BE2C (cell line): ENCODE results near the gene TMEM41A. TPM values are rescaled to one million over a fixed set of nuclear protein-coding genes. Genes with fewer than 3 reads are reported as not detected.

Experiments
- DNase-seq: peaks from one replicate; pipeline ENCODE4 v3.0.0-alpha.2; 2020
- H3K27me3 ChIP-seq: fragments of 250-450 bp; sonication (Bioruptor Pico); 2 replicates; pipeline ENCODE4 v1.5.1; 2020; ENCODE audit warnings: mild to moderate bottlenecking
- H3K36me3 ChIP-seq: fragments of 250-450 bp; sonication (Bioruptor Pico); 2 replicates; pipeline ENCODE4 v1.5.1; 2020; ENCODE audit warnings: mild to moderate bottlenecking
- H3K4me1 ChIP-seq: fragments of 250-450 bp; sonication (Bioruptor Pico); 2 replicates; pipeline ENCODE4 v1.5.1; 2020
- H3K4me3 ChIP-seq: 2 replicates; pipeline ENCODE4 v1.5.1; 2011; ENCODE audit warnings: low read depth, low read length
- H3K9me3 ChIP-seq: fragments of 250-450 bp; sonication (Bioruptor Pico); 2 replicates; pipeline ENCODE4 v1.5.1; 2020
- polyA plus RNA-seq: library from polyadenylated mRNA; unstranded; fragments of >200 nt; gene quantifications from one replicate; pipeline ENCODE4 v1.2.1, GENCODE V29; 2012; ENCODE audit warnings: low read depth, missing spikeins; ENCODE audit not compliant: insufficient read length, insufficient read depth
- TF ChIP-seq, protein P1 (sequence below): IDR thresholded peaks from 2 replicates; pipeline ENCODE4 v1.5.1; 2012; ENCODE audit warnings: mild to moderate bottlenecking, low read depth, low read length

The TMEM41A gene
- 23.3 TPM for polyA plus RNA-seq

DNA sequence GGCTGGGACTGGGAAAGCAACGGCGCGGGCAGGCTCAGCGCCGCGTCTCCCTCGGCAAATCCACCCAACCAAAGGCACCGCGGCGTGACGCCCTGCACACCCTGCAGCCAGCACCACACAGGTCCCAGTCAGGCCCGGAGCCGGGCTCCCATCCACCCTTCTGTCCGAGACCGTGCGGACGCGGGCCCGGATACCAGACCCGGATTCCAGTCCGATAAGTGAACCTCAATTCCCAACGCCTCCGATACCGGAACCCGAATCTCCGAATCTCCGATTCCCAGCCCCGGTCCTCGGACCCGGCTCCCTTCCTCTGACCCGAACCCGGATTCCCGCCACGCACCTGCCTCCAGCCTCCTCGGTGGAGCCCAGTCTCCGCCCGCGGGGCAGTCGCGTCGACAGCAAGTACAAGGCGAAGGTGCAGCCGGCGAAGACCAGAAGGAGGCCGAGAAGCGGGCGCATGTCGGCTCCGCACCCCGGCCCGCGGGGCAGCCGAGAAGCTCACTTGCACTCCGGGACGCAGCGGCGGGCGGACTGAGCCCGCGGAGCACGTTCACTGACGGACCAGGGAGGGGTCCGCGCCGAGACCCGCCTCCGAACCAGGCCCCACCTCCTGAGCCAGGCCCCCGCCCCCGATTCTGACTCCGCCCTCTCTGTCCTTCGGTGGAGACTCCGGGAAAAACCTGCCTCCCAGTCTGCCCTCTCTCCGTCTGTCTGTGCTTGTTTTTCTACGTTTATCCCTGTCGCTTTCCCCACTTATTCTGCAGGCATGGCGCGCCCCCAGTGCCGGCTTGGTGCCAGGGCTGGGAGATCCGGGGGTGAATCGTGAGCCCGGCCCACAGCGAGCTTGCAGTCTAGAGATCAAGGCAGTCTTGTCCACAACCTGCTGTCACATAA, at the start of gene TMEM41A:
TSS of gene TMEM41A (minus strand) at position 533 of the 894 bp plus-strand sequence. CDS start at position 459, 74 bp downstream.
- peak within 1 kb of the TSS; percentile 97 for H3K4me3 ChIP-seq
- TF ChIP-seq, protein P1, sequence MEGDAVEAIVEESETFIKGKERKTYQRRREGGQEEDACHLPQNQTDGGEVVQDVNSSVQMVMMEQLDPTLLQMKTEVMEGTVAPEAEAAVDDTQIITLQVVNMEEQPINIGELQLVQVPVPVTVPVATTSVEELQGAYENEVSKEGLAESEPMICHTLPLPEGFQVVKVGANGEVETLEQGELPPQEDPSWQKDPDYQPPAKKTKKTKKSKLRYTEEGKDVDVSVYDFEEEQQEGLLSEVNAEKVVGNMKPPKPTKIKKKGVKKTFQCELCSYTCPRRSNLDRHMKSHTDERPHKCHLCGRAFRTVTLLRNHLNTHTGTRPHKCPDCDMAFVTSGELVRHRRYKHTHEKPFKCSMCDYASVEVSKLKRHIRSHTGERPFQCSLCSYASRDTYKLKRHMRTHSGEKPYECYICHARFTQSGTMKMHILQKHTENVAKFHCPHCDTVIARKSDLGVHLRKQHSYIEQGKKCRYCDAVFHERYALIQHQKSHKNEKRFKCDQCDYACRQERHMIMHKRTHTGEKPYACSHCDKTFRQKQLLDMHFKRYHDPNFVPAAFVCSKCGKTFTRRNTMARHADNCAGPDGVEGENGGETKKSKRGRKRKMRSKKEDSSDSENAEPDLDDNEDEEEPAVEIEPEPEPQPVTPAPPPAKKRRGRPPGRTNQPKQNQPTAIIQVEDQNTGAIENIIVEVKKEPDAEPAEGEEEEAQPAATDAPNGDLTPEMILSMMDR, result no peak; the same call in 1 of the 2 replicates

DNA sequence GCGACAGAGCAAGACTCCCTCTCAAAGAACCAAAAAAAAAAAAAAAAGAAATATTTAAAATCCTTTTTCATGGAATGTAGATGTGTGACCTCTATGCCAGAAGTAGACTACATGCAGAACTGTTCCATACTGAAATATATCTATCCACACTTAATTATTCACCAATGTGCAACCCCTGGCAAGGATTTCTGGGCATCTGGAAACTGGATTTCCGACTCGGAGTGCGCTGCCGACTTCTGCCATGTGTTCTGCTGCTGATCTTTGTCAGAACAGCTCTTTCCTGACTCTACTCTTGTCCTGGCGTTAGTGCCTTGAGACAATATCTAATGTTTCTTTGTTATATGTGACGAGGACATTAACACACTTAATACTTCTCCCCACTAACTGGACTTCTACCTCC, 41.9 kb upstream of the TMEM41A start:
- peaks cover 3% of the 10 kb centered on the region; the same call in 1 of the 2 replicates for H3K4me1 ChIP-seq
- TF ChIP-seq, protein P1, result no peak
- DNase-seq, result no peak
- H3K27me3 ChIP-seq, result no peaks in the 10 kb centered on the region
- no peaks in the 10 kb centered on the region for H3K36me3 ChIP-seq
- no peaks in the 10 kb centered on the region for H3K9me3 ChIP-seq
- no peak overlapping the region for H3K4me3 ChIP-seq

More for the DNA sequence above, at the start of gene TMEM41A:
- Histone ChIP-seq H3K4me1 (peaks cover 4% of the 10 kb centered on the region), H3K36me3 (peaks cover 30% of the 10 kb centered on the region), H3K9me3 (no peaks in the 10 kb centered on the region), H3K27me3 (no peaks in the 10 kb centered on the region)
- DNase-seq, result peak; percentile 97

DNA sequence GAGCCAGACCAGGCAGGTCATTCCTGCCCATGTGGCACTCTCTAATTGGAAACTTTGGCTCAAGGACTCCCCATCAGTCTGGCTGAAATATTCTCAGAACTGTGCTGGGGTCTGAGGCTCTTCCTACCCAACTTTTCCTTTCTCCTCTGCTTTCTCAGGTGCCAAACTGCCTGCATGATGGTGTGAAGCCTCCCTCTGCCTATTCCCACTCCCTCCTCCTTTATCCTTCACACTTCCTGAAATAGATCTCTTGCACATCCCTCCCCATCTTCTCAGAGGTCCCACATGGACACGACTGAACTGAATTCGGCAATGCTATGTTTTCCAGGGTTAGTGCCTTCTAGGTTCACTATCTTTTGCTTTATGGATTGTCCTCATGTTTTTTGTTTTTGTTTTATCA, 41.1 kb upstream of the TMEM41A start:
- Histone ChIP-seq H3K4me1 (no peaks in the 10 kb centered on the region), H3K4me3 (no peak overlapping the region), H3K27me3 (no peaks in the 10 kb centered on the region), H3K36me3 (no peaks in the 10 kb centered on the region), H3K9me3 (no peaks in the 10 kb centered on the region)
- TF ChIP-seq, protein P1, result no peak
- DNase-seq, result no peak

DNA sequence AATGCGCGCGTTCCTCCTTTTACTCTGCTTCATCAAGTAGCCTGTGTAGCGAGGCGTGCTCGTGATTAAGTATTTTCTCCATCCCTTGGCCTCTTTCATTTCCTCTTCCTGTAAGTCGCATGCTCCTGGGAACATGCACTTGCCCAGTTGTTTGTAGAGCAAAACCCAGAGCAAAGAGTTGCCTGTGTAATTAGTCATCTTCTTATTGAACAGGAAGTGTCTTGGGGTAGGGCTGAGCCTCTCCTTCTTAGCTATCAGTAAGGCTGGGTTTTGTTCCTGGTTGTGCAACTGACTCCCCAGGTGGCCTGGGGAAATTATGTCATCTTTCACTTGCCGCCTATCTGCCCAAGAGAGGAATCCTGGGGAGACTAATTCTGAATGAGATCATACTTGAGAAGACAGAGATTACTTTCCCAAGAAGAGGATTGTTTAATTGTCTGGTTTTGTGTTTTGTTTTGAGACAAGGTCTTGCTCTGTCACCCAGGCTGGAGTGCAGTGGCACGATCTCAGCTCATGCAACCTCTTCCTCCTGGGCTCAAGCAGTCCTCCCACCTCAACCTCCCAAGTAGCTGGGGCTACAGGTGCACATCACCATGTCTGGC, 38.6 kb upstream of the TMEM41A start:
- DNase-seq, result no peak
- Histone ChIP-seq H3K27me3 (no peaks in the 10 kb centered on the region), H3K36me3 (no peaks in the 10 kb centered on the region), H3K4me3 (no peak overlapping the region), H3K9me3 (no peaks in the 10 kb centered on the region), H3K4me1 (no peaks in the 10 kb centered on the region)
- TF ChIP-seq, protein P1, result no peak

DNA sequence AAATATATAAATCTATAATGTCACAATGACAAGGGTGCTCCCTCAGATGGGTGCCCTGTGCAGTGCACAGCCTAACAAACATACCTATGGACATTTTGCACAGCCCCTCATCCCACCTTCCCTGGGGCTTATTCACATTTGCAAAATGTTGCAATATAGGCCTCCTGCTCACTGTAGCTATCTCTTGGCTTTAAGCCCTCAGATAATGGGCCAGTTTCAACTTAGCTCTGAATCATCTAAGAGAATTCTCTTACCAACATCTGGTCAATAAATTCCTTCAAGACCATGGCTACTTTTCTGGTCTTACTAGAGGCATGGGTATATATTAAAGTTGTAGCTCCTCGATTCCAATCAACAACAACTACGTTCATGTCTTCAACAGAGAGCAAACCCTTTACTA, 35.7 kb upstream of the TMEM41A start:
- no peak overlapping the region for H3K4me3 ChIP-seq
- no peak for DNase-seq
- H3K36me3 ChIP-seq, result no peaks in the 10 kb centered on the region
- no peaks in the 10 kb centered on the region for H3K4me1 ChIP-seq
- no peaks in the 10 kb centered on the region for H3K9me3 ChIP-seq
- H3K27me3 ChIP-seq, result no peaks in the 10 kb centered on the region
- TF ChIP-seq, protein P1, result no peak
